Astrocyte (in vitro differentiated cells and primary cell): Measurements from ENCODE around the gene SLC37A4. TPM values are rescaled to one million over a fixed set of nuclear protein-coding genes. Genes with fewer than 3 reads are reported as not detected.
A peak's percentile ranks its signal among the peaks of the same experiment; 100 is the strongest.

Source experiments
- DNase-seq: peaks from one replicate; pipeline ENCODE4 v3.0.0-alpha.2; 2010; ENCODE audit warnings: low read depth
- FAIRE-seq: peaks from 2 replicates; lab custom pipeline; 2011; peaks lifted over from hg19 to GRCh38; lab: Jason Lieb, UNC
- H2AFZ ChIP-seq: 2 replicates; pipeline ENCODE4 v1.6.0; 2012; ENCODE audit warnings: low read depth, low read length, inconsistent platforms
- H3K27ac ChIP-seq: 2 replicates; pipeline ENCODE4 v1.5.1; 2011; ENCODE audit warnings: low read depth, low read length, inconsistent platforms
- H3K27me3 ChIP-seq: 2 replicates; pipeline ENCODE4 v1.6.0; 2011; ENCODE audit warnings: low read length, inconsistent platforms; ENCODE audit not compliant: insufficient read depth
- H3K36me3 ChIP-seq: 2 replicates; pipeline ENCODE4 v1.5.1; 2011; ENCODE audit warnings: low read length, inconsistent platforms; ENCODE audit not compliant: insufficient read depth
- H3K4me1 ChIP-seq: 2 replicates; pipeline ENCODE4 v1.5.1; 2011; ENCODE audit warnings: low read length, inconsistent platforms; ENCODE audit not compliant: insufficient read depth
- H3K4me2 ChIP-seq: 2 replicates; pipeline ENCODE4 v1.6.0; 2012; ENCODE audit warnings: low read length, inconsistent platforms
- H3K4me3 ChIP-seq: 2 replicates; pipeline ENCODE4 v1.5.1; 2011; ENCODE audit warnings: low read depth, mild to moderate bottlenecking, low read length, inconsistent platforms; ENCODE audit not compliant: insufficient read depth
- H3K79me2 ChIP-seq: 2 replicates; pipeline ENCODE4 v1.6.0; 2012; ENCODE audit warnings: mild to moderate bottlenecking, low read length, inconsistent platforms; ENCODE audit not compliant: insufficient read depth
- H3K9ac ChIP-seq: 2 replicates; pipeline ENCODE4 v1.6.0; 2012; ENCODE audit warnings: mild to moderate bottlenecking, low read length, inconsistent platforms
- H3K9me3 ChIP-seq: 2 replicates; pipeline ENCODE4 v1.5.1; 2012; ENCODE audit warnings: low read depth, mild to moderate bottlenecking, low read length, inconsistent platforms; ENCODE audit not compliant: insufficient read depth
- H4K20me1 ChIP-seq: 2 replicates; pipeline ENCODE4 v1.6.0; 2012; ENCODE audit warnings: low read length, inconsistent platforms; ENCODE audit not compliant: insufficient read depth
- H3K27ac Mint-ChIP-seq: one replicate; pipeline ENCODE4 v1.8.0; 2021; ENCODE audit warnings: mild to moderate bottlenecking, mixed read lengths; ENCODE audit not compliant: unreplicated experiment
- H3K27me3 Mint-ChIP-seq: one replicate; pipeline ENCODE4 v1.8.0; 2021; ENCODE audit warnings: low read depth, mixed read lengths; ENCODE audit not compliant: unreplicated experiment
- H3K36me3 Mint-ChIP-seq: one replicate; pipeline ENCODE4 v1.8.0; 2021; ENCODE audit warnings: low read depth, mixed read lengths; ENCODE audit not compliant: unreplicated experiment
- H3K4me1 Mint-ChIP-seq: one replicate; pipeline ENCODE4 v1.8.0; 2021; ENCODE audit warnings: low read depth, mixed read lengths; ENCODE audit not compliant: unreplicated experiment
- H3K4me3 Mint-ChIP-seq: one replicate; pipeline ENCODE4 v1.8.0; 2021; ENCODE audit warnings: mild to moderate bottlenecking, moderate library complexity, mixed read lengths; ENCODE audit not compliant: unreplicated experiment
- H3K9me3 Mint-ChIP-seq: one replicate; pipeline ENCODE4 v1.8.0; 2021; ENCODE audit warnings: mild to moderate bottlenecking, mixed read lengths; ENCODE audit not compliant: unreplicated experiment
- CTCF ChIP-seq: IDR thresholded peaks from 2 replicates; pipeline ENCODE4 v1.5.1; 2011; ENCODE audit warnings: low read depth, mild to moderate bottlenecking, inconsistent platforms, low read length, moderate library complexity; ENCODE audit not compliant: insufficient read depth
- EZH2 ChIP-seq: IDR thresholded peaks from 2 replicates; pipeline ENCODE4 v1.6.1; 2012; ENCODE audit warnings: mild to moderate bottlenecking, low read length, inconsistent platforms; ENCODE audit not compliant: insufficient read depth
- total RNA-seq: library from RNA; stranded (reverse); gene quantifications from 2 replicates; pipeline ENCODE4 v1.2.1, GENCODE V29; 2021

The SLC37A4 gene
- total RNA-seq, 1 donor from 2014 or later = 8.7 TPM

GRCh38 chr11:119006656-119007055, 24.0 kb downstream of the SLC37A4 start:
- H3K79me2 ChIP-seq = no peaks in the 10 kb centered on the region
- H3K4me1 Mint-ChIP-seq = no peaks in the 10 kb centered on the region
- H3K4me3 ChIP-seq = no peak overlapping the region
- no peak overlapping the region for H3K27ac ChIP-seq
- peaks cover 16% of the 10 kb centered on the region for H3K36me3 ChIP-seq
- no peaks in the 10 kb centered on the region for H4K20me1 ChIP-seq
- H3K27ac Mint-ChIP-seq = no peak overlapping the region
- no peak overlapping the region for H3K9ac ChIP-seq
- FAIRE-seq (no peak), DNase-seq (no peak)
- no peak overlapping the region for H3K4me3 Mint-ChIP-seq
- no peaks in the 10 kb centered on the region for H3K9me3 ChIP-seq
- H3K27me3 ChIP-seq = no peaks in the 10 kb centered on the region
- no peaks in the 10 kb centered on the region for H3K27me3 Mint-ChIP-seq
- TF ChIP-seq CTCF (no peak), EZH2 (no peak)
- H3K4me2 ChIP-seq = no peak overlapping the region
- no peak overlapping the region for H2AFZ ChIP-seq
- peaks cover 23% of the 10 kb centered on the region for H3K36me3 Mint-ChIP-seq
- H3K4me1 ChIP-seq = no peaks in the 10 kb centered on the region
- no peaks in the 10 kb centered on the region for H3K9me3 Mint-ChIP-seq

- DNase-seq (peak; percentile 29), FAIRE-seq (no peak)
- peak overlapping the region; percentile 13 for H3K27ac ChIP-seq
- H3K27me3 ChIP-seq = no peaks in the 10 kb centered on the region
- no peaks in the 10 kb centered on the region for H4K20me1 ChIP-seq
- no peak for TF ChIP-seq CTCF
- TF ChIP-seq EZH2 = no peak
- H3K36me3 Mint-ChIP-seq = peaks cover 5% of the 10 kb centered on the region
- no peak overlapping the region for H3K4me3 ChIP-seq
- H3K36me3 ChIP-seq = peaks cover 8% of the 10 kb centered on the region
- no peaks in the 10 kb centered on the region for H3K9me3 Mint-ChIP-seq
- peaks cover 14% of the 10 kb centered on the region for H3K4me1 Mint-ChIP-seq
- no peaks in the 10 kb centered on the region for H3K9me3 ChIP-seq
- H3K27ac Mint-ChIP-seq = peak overlapping the region; percentile 71
- peaks cover 22% of the 10 kb centered on the region for H3K79me2 ChIP-seq
- H3K27me3 Mint-ChIP-seq = no peaks in the 10 kb centered on the region
- no peak overlapping the region for H3K4me3 Mint-ChIP-seq
- peaks cover 24% of the 10 kb centered on the region for H3K4me1 ChIP-seq
- H3K4me2 ChIP-seq = peak overlapping the region; percentile 11
- no peak overlapping the region for H3K9ac ChIP-seq
- no peak overlapping the region for H2AFZ ChIP-seq
Measured at GRCh38 chr11:119000906-119001305, 29.8 kb downstream of the SLC37A4 start.

GRCh38 chr11:118998822-118999221, 31.9 kb downstream of the SLC37A4 start:
- Mint-ChIP-seq H3K27me3 (no peaks in the 10 kb centered on the region), H3K9me3 (no peaks in the 10 kb centered on the region), H3K4me1 (peaks cover 14% of the 10 kb centered on the region), H3K27ac (peak overlapping the region; percentile 67), H3K36me3 (peaks cover 5% of the 10 kb centered on the region), H3K4me3 (peak overlapping the region; percentile 92)
- Histone ChIP-seq H3K79me2 (peaks cover 22% of the 10 kb centered on the region), H3K9me3 (no peaks in the 10 kb centered on the region), H3K4me3 (peak overlapping the region; percentile 88), H3K4me2 (peak overlapping the region; percentile 97), H3K9ac (peak overlapping the region; percentile 83), H2AFZ (peak overlapping the region; percentile 98), H3K27ac (peak overlapping the region; percentile 71), H3K4me1 (peaks cover 24% of the 10 kb centered on the region), H4K20me1 (no peaks in the 10 kb centered on the region), H3K27me3 (no peaks in the 10 kb centered on the region), H3K36me3 (peaks cover 4% of the 10 kb centered on the region)
- DNase-seq (peak; percentile 83), FAIRE-seq (no peak)
- TF ChIP-seq EZH2 = no peak
- TF ChIP-seq CTCF = no peak
